ENCODE measurements around the gene SPON1. TPM values are rescaled to one million over a fixed set of nuclear protein-coding genes. Genes with fewer than 3 reads are reported as not detected.

SPON1 gene
- total RNA-seq, 1 experiment from 2014 or later: 0.10 TPM

DNA sequence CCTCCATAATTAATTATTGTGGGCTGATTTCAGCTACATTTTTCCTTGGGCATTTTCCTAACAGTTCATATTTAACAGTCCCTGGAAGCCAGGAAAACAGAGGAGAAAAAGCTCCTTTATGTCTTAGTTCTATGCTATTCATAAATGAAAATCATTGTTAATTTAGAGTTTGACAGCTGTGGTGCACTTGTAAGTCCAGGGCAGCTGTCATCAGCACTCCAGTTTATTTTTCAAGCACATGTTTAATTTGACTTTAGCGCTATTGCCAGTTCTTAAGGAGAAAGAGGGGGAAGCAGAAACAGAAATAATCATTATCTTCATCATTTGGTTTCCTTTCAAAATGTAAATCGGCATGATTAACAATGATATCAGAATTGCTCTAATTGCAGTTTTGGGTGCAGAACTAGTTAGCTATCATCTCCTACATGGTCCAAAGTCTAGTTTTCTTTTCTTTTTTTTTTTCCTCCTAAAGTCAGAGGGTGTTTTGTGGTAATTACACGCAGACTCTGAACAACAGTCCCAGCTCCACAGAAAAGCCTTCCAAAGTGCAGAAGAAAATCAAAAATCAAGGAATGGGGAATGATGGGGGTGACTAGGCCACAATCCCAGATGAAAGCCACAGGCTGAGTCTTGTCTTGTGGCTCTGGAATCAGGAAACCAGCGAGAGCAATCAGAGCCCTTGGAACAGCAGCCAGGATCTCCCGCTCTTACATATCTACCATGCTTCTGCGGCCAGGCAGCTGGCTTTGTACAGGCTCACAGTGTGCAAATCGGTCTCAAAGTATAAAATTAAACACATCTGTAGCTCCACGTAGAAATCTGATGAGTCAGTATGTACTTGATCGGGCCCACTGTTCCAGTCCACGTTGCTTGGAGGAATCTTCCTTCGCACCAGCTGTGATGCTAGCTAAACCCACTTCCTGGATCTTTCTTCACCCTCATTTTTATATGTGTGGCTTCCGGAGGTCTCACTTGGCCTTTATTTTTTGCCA is 91.9 kb downstream of the SPON1 start:
- in situ Hi-C loops (cut with HindIII; ENCODE audit: low pct_unique_long_range_greater_than_20kb, low sequenced_read_pairs) (no loop called here), intact Hi-C loops (cut with micrococcal nuclease; ENCODE audit: unreplicated experiment) (no loop called here)
- no peak overlapping the region for H3K4me3 ChIP-seq (ENCODE audit: low read depth in 2 of 2, low read length in 2 of 2)
- no peaks in the 10 kb centered on the region for H3K9me3 ChIP-seq (ENCODE audit: control insufficient read depth, insufficient read depth, low read depth, low read length)
- no peaks in the 10 kb centered on the region for H3K27me3 ChIP-seq (ENCODE audit: control insufficient read depth, insufficient read depth, low read length)
- ATAC-seq (no peak), DNase-seq (ENCODE audit: low read depth, low spot score) (no peak)
- BruUV-seq (replicated peaks): no TSS peak
- no peak overlapping the region for H3K27ac ChIP-seq (ENCODE audit: low read length)
- ChIA-PET CTCF (no interaction called here), POLR2A (no interaction called here)
- H3K36me3 ChIP-seq (ENCODE audit: control insufficient read depth, insufficient read depth, low read length): no peaks in the 10 kb centered on the region
- TF ChIP-seq TCF7L2 (IDR thresholded peaks at IDR 0.05; ENCODE audit: low read depth, low read length) (no peak), SIN3A (IDR thresholded peaks at IDR 0.05; ENCODE audit: borderline replicate concordance, insufficient read depth, low read depth, low read length) (no peak), POLR2AphosphoS5 (IDR thresholded peaks at IDR 0.05; ENCODE audit: low read depth, low read length) (no peak)
- TF ChIP-seq, protein P1, sequence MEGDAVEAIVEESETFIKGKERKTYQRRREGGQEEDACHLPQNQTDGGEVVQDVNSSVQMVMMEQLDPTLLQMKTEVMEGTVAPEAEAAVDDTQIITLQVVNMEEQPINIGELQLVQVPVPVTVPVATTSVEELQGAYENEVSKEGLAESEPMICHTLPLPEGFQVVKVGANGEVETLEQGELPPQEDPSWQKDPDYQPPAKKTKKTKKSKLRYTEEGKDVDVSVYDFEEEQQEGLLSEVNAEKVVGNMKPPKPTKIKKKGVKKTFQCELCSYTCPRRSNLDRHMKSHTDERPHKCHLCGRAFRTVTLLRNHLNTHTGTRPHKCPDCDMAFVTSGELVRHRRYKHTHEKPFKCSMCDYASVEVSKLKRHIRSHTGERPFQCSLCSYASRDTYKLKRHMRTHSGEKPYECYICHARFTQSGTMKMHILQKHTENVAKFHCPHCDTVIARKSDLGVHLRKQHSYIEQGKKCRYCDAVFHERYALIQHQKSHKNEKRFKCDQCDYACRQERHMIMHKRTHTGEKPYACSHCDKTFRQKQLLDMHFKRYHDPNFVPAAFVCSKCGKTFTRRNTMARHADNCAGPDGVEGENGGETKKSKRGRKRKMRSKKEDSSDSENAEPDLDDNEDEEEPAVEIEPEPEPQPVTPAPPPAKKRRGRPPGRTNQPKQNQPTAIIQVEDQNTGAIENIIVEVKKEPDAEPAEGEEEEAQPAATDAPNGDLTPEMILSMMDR (IDR thresholded peaks at IDR 0.05): no peak
- TF ChIP-seq, protein P2, sequence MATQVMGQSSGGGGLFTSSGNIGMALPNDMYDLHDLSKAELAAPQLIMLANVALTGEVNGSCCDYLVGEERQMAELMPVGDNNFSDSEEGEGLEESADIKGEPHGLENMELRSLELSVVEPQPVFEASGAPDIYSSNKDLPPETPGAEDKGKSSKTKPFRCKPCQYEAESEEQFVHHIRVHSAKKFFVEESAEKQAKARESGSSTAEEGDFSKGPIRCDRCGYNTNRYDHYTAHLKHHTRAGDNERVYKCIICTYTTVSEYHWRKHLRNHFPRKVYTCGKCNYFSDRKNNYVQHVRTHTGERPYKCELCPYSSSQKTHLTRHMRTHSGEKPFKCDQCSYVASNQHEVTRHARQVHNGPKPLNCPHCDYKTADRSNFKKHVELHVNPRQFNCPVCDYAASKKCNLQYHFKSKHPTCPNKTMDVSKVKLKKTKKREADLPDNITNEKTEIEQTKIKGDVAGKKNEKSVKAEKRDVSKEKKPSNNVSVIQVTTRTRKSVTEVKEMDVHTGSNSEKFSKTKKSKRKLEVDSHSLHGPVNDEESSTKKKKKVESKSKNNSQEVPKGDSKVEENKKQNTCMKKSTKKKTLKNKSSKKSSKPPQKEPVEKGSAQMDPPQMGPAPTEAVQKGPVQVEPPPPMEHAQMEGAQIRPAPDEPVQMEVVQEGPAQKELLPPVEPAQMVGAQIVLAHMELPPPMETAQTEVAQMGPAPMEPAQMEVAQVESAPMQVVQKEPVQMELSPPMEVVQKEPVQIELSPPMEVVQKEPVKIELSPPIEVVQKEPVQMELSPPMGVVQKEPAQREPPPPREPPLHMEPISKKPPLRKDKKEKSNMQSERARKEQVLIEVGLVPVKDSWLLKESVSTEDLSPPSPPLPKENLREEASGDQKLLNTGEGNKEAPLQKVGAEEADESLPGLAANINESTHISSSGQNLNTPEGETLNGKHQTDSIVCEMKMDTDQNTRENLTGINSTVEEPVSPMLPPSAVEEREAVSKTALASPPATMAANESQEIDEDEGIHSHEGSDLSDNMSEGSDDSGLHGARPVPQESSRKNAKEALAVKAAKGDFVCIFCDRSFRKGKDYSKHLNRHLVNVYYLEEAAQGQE (IDR thresholded peaks at IDR 0.05; ENCODE audit: insufficient read depth in 1 of 2, low read depth in 2 of 2, low read length in 1 of 2): no peak
- H3K4me1 ChIP-seq (ENCODE audit: control insufficient read depth, insufficient read depth, low read length): no peaks in the 10 kb centered on the region

DNA sequence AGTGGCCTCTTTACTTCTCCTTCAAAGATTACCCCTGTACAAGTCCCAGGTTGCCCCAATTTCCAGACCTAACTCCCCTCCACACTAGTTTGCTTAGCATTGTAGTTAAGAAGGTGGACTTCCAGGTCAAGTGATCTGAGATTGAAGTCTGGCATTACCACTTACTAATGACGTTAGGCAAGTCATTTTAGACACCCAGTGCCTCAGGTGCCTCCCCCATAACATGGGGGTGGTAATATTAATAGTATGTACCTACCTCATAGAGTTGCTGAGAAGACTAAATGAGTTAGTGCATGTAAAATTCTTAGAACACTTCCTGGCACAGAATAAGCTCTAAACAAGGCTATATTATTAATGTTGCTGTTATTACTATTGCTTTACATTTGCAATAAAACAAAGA is 93.4 kb downstream of the SPON1 start:
- DNase-seq (ENCODE audit: low read depth, low spot score): no peak

More for the DNA sequence above, 93.4 kb downstream of the SPON1 start:
- no TSS peak for BruUV-seq (replicated peaks)
- Histone ChIP-seq H3K4me1 (ENCODE audit: control insufficient read depth, insufficient read depth, low read length) (no peaks in the 10 kb centered on the region), H3K36me3 (ENCODE audit: control insufficient read depth, insufficient read depth, low read length) (no peaks in the 10 kb centered on the region), H3K9me3 (ENCODE audit: control insufficient read depth, insufficient read depth, low read depth, low read length) (no peaks in the 10 kb centered on the region), H3K27me3 (ENCODE audit: control insufficient read depth, insufficient read depth, low read length) (no peaks in the 10 kb centered on the region), H3K4me3 (ENCODE audit: low read depth in 2 of 2, low read length in 2 of 2) (no peak overlapping the region), H3K27ac (ENCODE audit: low read length) (no peak overlapping the region)
- TF ChIP-seq TCF7L2 (IDR thresholded peaks at IDR 0.05; ENCODE audit: low read depth, low read length): no peak
- no peak for TF ChIP-seq SIN3A (IDR thresholded peaks at IDR 0.05; ENCODE audit: borderline replicate concordance, insufficient read depth, low read depth, low read length)
- TF ChIP-seq, protein P2 (IDR thresholded peaks at IDR 0.05; ENCODE audit: insufficient read depth in 1 of 2, low read depth in 2 of 2, low read length in 1 of 2): no peak
- no peak for TF ChIP-seq POLR2AphosphoS5 (IDR thresholded peaks at IDR 0.05; ENCODE audit: low read depth, low read length)
- TF ChIP-seq, protein P1 (IDR thresholded peaks at IDR 0.05): no peak
- in situ Hi-C loops (cut with HindIII; ENCODE audit: low pct_unique_long_range_greater_than_20kb, low sequenced_read_pairs) (no loop called here), intact Hi-C loops (cut with micrococcal nuclease; ENCODE audit: unreplicated experiment) (no loop called here)
- no peak for ATAC-seq
- CTCF ChIA-PET: no interaction called here
- POLR2A ChIA-PET: no interaction called here
